ENCODE data around the gene RASA2.
A peak's percentile ranks its signal among the peaks of the same experiment; 100 is the strongest.

Gene RASA2

DNA sequence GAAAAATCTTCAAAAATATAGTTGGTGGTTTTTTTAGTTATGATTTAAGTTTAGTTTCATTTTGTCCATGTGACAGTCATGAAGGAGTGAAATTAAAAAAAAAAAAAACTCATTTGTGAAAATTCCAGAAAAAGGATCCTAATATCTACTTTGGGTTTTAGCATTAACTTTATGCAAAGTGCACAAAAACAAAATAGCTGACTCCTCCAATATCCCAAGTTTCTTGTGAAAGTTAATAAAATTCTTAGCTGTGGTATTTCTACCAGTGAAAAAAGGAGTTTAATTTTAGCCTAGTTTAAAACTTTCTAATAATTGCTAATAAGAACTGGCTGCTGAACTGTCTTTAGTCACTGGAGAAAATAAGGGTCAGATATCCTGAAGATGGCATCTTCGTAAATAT is 40.8 kb upstream of the RASA2 start:
- no peak overlapping the region for H3K4me3 ChIP-seq
- no peak overlapping the region for H3K9ac ChIP-seq (ENCODE audit: insufficient read length)
- peaks cover 43% of the 10 kb centered on the region for H3K36me3 ChIP-seq (ENCODE audit: insufficient read depth, low read length)
- no peak overlapping the region for H3K27ac ChIP-seq
- H3K9me3 ChIP-seq (ENCODE audit: low read depth, low read length) = no peaks in the 10 kb centered on the region
- DNase-seq (ENCODE audit: low read depth, low spot score) = no peak
- TF ChIP-seq POLR2AphosphoS5 (IDR thresholded peaks at IDR 0.05; ENCODE audit: borderline replicate concordance, low read depth, low read length) (no peak), FOXP2 (optimal IDR thresholded peaks at IDR 0.05; ENCODE audit: control extremely low read depth, extremely low read length, insufficient read depth) (no peak)

DNA sequence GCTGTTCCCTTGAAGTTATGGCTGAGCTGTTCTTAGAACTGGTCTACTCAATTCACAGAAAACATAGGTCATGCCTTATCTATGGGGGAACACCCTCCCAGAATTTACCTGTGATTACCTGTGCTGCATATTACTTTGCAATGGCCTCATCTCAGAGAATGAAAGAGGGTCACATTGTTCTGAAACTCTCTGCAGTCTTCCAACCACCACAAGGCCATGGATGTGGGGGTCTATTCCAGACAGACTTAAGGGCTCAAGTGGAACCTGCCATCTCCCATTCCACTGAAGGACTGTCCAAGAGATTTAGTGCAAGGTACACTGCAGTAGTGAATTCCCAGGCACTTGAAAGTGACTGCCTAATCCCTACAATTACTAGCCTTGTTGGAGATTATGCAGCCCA is 40.1 kb upstream of the RASA2 start:
- no peak overlapping the region for H3K9ac ChIP-seq (ENCODE audit: insufficient read length)
- H3K36me3 ChIP-seq (ENCODE audit: insufficient read depth, low read length) = peaks cover 43% of the 10 kb centered on the region
- H3K9me3 ChIP-seq (ENCODE audit: low read depth, low read length) = no peaks in the 10 kb centered on the region
- TF ChIP-seq EZH2 (IDR thresholded peaks at IDR 0.05) (no peak), POLR2AphosphoS5 (IDR thresholded peaks at IDR 0.05; ENCODE audit: borderline replicate concordance, low read depth, low read length) (no peak), FOXP2 (optimal IDR thresholded peaks at IDR 0.05; ENCODE audit: control extremely low read depth, extremely low read length, insufficient read depth) (no peak)
- H3K4me3 ChIP-seq = no peak overlapping the region
- no peak overlapping the region for H3K27ac ChIP-seq
- no peak for DNase-seq (ENCODE audit: low read depth, low spot score)

GRCh38 chr3:141447383-141447782 is 39.4 kb upstream of the RASA2 start:
- TF ChIP-seq EZH2 (IDR thresholded peaks at IDR 0.05) (no peak), FOXP2 (optimal IDR thresholded peaks at IDR 0.05; ENCODE audit: control extremely low read depth, extremely low read length, insufficient read depth) (no peak), POLR2AphosphoS5 (IDR thresholded peaks at IDR 0.05; ENCODE audit: borderline replicate concordance, low read depth, low read length) (no peak)
- H3K9me3 ChIP-seq (ENCODE audit: low read depth, low read length) = no peaks in the 10 kb centered on the region
- DNase-seq (ENCODE audit: low read depth, low spot score) = no peak
- no peak overlapping the region for H3K4me3 ChIP-seq
- H3K9ac ChIP-seq (ENCODE audit: insufficient read length) = no peak overlapping the region
- H3K27ac ChIP-seq = no peak overlapping the region
- peaks cover 37% of the 10 kb centered on the region for H3K36me3 ChIP-seq (ENCODE audit: insufficient read depth, low read length)

DNA sequence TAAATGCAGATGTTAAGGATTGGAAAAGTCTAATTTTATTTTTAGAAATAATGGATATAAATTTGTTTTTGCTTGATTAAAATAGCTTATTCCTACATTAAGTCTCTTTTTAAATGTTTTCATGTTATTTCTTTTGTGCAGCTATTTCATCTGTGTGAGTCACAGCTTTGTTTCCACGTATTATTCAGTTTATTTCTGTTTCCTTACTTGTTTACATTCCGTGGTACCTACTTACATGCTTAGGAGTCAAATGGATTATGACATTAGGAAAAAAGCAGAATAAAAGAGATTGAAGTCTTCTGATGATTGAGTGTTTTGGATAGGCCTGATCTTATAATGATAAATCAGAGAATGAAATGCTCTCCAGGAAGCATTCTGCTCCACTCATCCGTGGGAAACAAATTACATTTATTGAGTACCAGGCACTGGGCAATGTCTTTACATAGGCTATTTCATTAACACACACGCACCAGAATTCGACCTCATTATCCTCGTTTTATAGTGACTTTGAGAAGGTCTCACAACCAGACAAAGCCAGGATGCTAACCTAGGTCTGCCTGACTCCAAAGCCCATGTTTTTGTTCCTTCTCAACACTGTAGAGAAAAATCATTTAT is 38.1 kb upstream of the RASA2 start:
- H3K27ac ChIP-seq = no peak overlapping the region
- no peak for DNase-seq (ENCODE audit: low read depth, low spot score)
- peaks cover 24% of the 10 kb centered on the region for H3K36me3 ChIP-seq (ENCODE audit: insufficient read depth, low read length)
- H3K9me3 ChIP-seq (ENCODE audit: low read depth, low read length) = no peaks in the 10 kb centered on the region
- TF ChIP-seq EZH2 (IDR thresholded peaks at IDR 0.05) = no peak
- no peak for TF ChIP-seq FOXP2 (optimal IDR thresholded peaks at IDR 0.05; ENCODE audit: control extremely low read depth, extremely low read length, insufficient read depth)
- TF ChIP-seq POLR2AphosphoS5 (IDR thresholded peaks at IDR 0.05; ENCODE audit: borderline replicate concordance, low read depth, low read length) = no peak
- H3K4me3 ChIP-seq = no peak overlapping the region
- H3K9ac ChIP-seq (ENCODE audit: insufficient read length) = peak overlapping the region; percentile 4

DNA sequence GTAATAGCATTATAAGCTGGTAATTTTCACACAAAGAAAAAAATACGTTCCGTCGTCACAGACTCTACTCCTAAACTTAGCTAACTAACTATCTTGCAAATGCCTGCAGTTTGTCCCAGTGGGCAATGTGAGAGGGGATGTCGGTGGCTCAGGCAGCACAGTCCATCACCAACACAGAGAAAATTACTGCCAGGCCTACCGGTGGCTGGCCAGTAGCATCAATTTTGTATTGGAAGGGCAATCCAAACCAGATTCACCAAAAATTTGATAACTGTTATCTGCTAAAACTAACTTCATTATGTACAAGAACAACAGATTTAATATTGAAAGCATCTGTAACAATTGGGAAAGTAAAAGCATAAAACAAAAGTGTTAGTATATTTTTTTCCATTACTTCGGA is 37.4 kb upstream of the RASA2 start:
- no peak for DNase-seq (ENCODE audit: low read depth, low spot score)
- H3K9ac ChIP-seq (ENCODE audit: insufficient read length) = no peak overlapping the region
- H3K4me3 ChIP-seq = no peak overlapping the region
- no peak overlapping the region for H3K27ac ChIP-seq
- TF ChIP-seq POLR2AphosphoS5 (IDR thresholded peaks at IDR 0.05; ENCODE audit: borderline replicate concordance, low read depth, low read length) (no peak), EZH2 (IDR thresholded peaks at IDR 0.05) (no peak), FOXP2 (optimal IDR thresholded peaks at IDR 0.05; ENCODE audit: control extremely low read depth, extremely low read length, insufficient read depth) (no peak)
- H3K9me3 ChIP-seq (ENCODE audit: low read depth, low read length) = no peaks in the 10 kb centered on the region
- peaks cover 17% of the 10 kb centered on the region for H3K36me3 ChIP-seq (ENCODE audit: insufficient read depth, low read length)

- DNase-seq (ENCODE audit: low read depth, low spot score) = no peak
- Histone ChIP-seq H3K36me3 (ENCODE audit: insufficient read depth, low read length) (0 out of 2 replicates have a peak, but pooled peaks cover 3% of the 10 kb centered on the region), H3K27ac (no peak overlapping the region), H3K4me3 (no peak overlapping the region), H3K9ac (ENCODE audit: insufficient read length) (no peak overlapping the region), H3K9me3 (ENCODE audit: low read depth, low read length) (no peaks in the 10 kb centered on the region)
- TF ChIP-seq POLR2AphosphoS5 (IDR thresholded peaks at IDR 0.05; ENCODE audit: borderline replicate concordance, low read depth, low read length) = no peak
- TF ChIP-seq EZH2 (IDR thresholded peaks at IDR 0.05) = no peak
- no peak for TF ChIP-seq FOXP2 (optimal IDR thresholded peaks at IDR 0.05; ENCODE audit: control extremely low read depth, extremely low read length, insufficient read depth)
Observed at GRCh38 chr3:141450727-141451375, 36.0 kb upstream of the RASA2 start.

DNA sequence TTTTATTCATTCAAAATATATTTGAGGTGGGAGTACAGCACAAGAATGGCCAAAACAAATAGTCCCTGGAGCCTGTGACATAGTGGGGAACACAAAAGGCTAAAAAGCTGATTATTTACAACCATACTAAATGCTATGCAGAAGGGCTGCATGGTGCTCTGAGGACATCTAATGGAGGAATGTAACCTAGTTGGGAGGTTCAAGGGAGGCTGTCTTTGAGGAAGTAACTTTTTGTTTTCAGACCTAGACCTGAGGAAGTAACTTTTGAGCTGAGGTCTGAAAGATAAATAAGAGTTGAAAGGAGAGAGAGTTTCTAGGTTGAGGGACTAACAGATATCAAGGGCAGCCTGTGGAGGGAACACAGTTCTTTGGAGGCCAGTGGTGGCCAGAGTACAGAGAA is 34.8 kb upstream of the RASA2 start:
- Histone ChIP-seq H3K36me3 (ENCODE audit: insufficient read depth, low read length) (no peaks in the 10 kb centered on the region), H3K27ac (no peak overlapping the region), H3K9me3 (ENCODE audit: low read depth, low read length) (no peaks in the 10 kb centered on the region), H3K4me3 (no peak overlapping the region), H3K9ac (ENCODE audit: insufficient read length) (no peak overlapping the region)
- peak; percentile 67 for DNase-seq (ENCODE audit: low read depth, low spot score)
- no peak for TF ChIP-seq POLR2AphosphoS5 (IDR thresholded peaks at IDR 0.05; ENCODE audit: borderline replicate concordance, low read depth, low read length)
- no peak for TF ChIP-seq FOXP2 (optimal IDR thresholded peaks at IDR 0.05; ENCODE audit: control extremely low read depth, extremely low read length, insufficient read depth)

GRCh38 chr3:141452773-141453172 is 34.1 kb upstream of the RASA2 start:
- Histone ChIP-seq H3K36me3 (ENCODE audit: insufficient read depth, low read length) (no peaks in the 10 kb centered on the region), H3K9ac (ENCODE audit: insufficient read length) (no peak overlapping the region)
- TF ChIP-seq FOXP2 (optimal IDR thresholded peaks at IDR 0.05; ENCODE audit: control extremely low read depth, extremely low read length, insufficient read depth) (no peak), EZH2 (IDR thresholded peaks at IDR 0.05) (no peak), POLR2AphosphoS5 (IDR thresholded peaks at IDR 0.05; ENCODE audit: borderline replicate concordance, low read depth, low read length) (no peak)

More at GRCh38 chr3:141452773-141453172, 34.1 kb upstream of the RASA2 start:
- no peaks in the 10 kb centered on the region for H3K9me3 ChIP-seq (ENCODE audit: low read depth, low read length)
- no peak overlapping the region for H3K27ac ChIP-seq
- no peak overlapping the region for H3K4me3 ChIP-seq
- DNase-seq (ENCODE audit: low read depth, low spot score) = no peak

Data from SK-N-MC (cell line).